ENCODE data around the gene PSMB9. TPM values are rescaled to one million over a fixed set of nuclear protein-coding genes. Genes with fewer than 3 reads are reported as not detected.

The PSMB9 gene
- total and polyA plus RNA-seq, 12 donors: 13.4 to 69.8 (median 40.4) TPM

- Histone ChIP-seq H3K27me3 (no peaks in the 10 kb centered on the region), H3K9me3 (replicated peaks in 1 of 3) (no peaks in the 10 kb centered on the region), H3K4me3 (no peak overlapping the region), H3K36me3 (replicated peaks in 1 of 2) (peaks cover 0 to 39% of the 10 kb centered on the region in 2 donors), H3K27ac (no peak overlapping the region), H3K4me1 (replicated peaks in 1 of 2) (peaks cover 8 to 11% of the 10 kb centered on the region in 2 donors)
- no peak for DNase-seq
- intact Hi-C loops (cut with DNase I): no loop called here
- WGBS, 4 donors: 89 to 94% (median 92%) methylated on average over 5 of the region's 5 CpGs
- TF ChIP-seq POLR2A (IDR thresholded peaks at IDR 0.05): no peak
Observed at GRCh38 chr6:32833664-32834063, 20.3 kb upstream of the PSMB9 start.

GRCh38 chr6:32835167-32835893, 18.7 kb upstream of the PSMB9 start:
- Histone ChIP-seq H3K27me3 (no peaks in the 10 kb centered on the region), H3K36me3 (replicated peaks in 1 of 2) (peaks cover 0 to 26% of the 10 kb centered on the region in 2 donors)
- intact Hi-C loops (cut with DNase I): loop anchor here (5.0 kb wide), 1 partner anchor 37 kb away; no protein-coding TSS in a partner anchor

GRCh38 chr6:32836873-32837272, 17.1 kb upstream of the PSMB9 start:
- TF ChIP-seq POLR2A (IDR thresholded peaks at IDR 0.05): no peak
- no peak for TF ChIP-seq CTCF (IDR thresholded peaks at IDR 0.05)
- intact Hi-C loops (cut with DNase I): loop anchor here (5.0 kb wide), 1 partner anchor 35 kb away; no protein-coding TSS in a partner anchor
- 89 to 100% (median 97%) methylated on average over 2 of the region's 2 CpGs for WGBS, 4 donors
- no peaks in the 10 kb centered on the region for H3K9me3 ChIP-seq (replicated peaks in 1 of 3)
- H3K27me3 ChIP-seq: no peaks in the 10 kb centered on the region
- H3K4me3 ChIP-seq: no peak overlapping the region
- H3K36me3 ChIP-seq (replicated peaks in 1 of 2): peaks cover 0 to 29% of the 10 kb centered on the region in 2 donors
- DNase-seq: no peak
- no peak overlapping the region for H3K27ac ChIP-seq
- peaks cover 14 to 15% of the 10 kb centered on the region in 2 donors for H3K4me1 ChIP-seq (replicated peaks in 1 of 2)

More at GRCh38 chr6:32835167-32835893, 18.7 kb upstream of the PSMB9 start:
- TF ChIP-seq POLR2A (IDR thresholded peaks at IDR 0.05): no peak
- TF ChIP-seq CTCF (IDR thresholded peaks at IDR 0.05): no peak
- DNase-seq: no peak
- Histone ChIP-seq H3K9me3 (replicated peaks in 1 of 3) (no peaks in the 10 kb centered on the region), H3K27ac (no peak overlapping the region), H3K4me1 (replicated peaks in 1 of 2) (peaks cover 11 to 14% of the 10 kb centered on the region in 2 donors), H3K4me3 (no peak overlapping the region)
- WGBS, 4 donors: 90 to 96% (median 94%) methylated on average over 12 to 16 of the region's 16 CpGs

- Histone ChIP-seq H3K4me3 (peak overlapping the region in 2 of 4 donors; percentile 90 to 97), H3K4me1 (replicated peaks in 1 of 2) (peaks cover 14 to 23% of the 10 kb centered on the region in 2 donors), H3K27me3 (no peaks in the 10 kb centered on the region), H3K27ac (peak overlapping the region in 4 of 5 donors; percentile 90 to 97 (median 92)), H3K9me3 (replicated peaks in 1 of 3) (no peaks in the 10 kb centered on the region), H3K36me3 (replicated peaks in 1 of 2) (peaks cover 0 to 37% of the 10 kb centered on the region in 2 donors)
- no peak for TF ChIP-seq CTCF (IDR thresholded peaks at IDR 0.05)
- TF ChIP-seq POLR2A (IDR thresholded peaks at IDR 0.05): no peak
- DNase-seq: peak in 2 of 7 donors; percentile 32 to 40
- intact Hi-C loops (cut with DNase I): loop anchor here (5.0 kb wide), 1 partner anchor 35 kb away; no protein-coding TSS in a partner anchor
- WGBS, 4 donors: 14 to 39% (median 17%) methylated on average over 4 to 12 of the region's 12 CpGs
Observed at GRCh38 chr6:32837651-32838113, 16.3 kb upstream of the PSMB9 start.
